Adrenal gland (tissue), 5 donors: Measurements from ENCODE around the gene CEACAM21.

Experiments
- CTCF ChIP-seq, 6 experiments: fragments of 450-650 bp in 4 of 6; fragments of 200-600 bp in 2 of 6; sonication (generic) in 1 of 6; IDR thresholded peaks; 1 replicate in 5 of 6; 2 replicates in 1 of 6; pipeline versions ENCODE4 v1.5.1 to v1.8.0; 2016 to 2021; ENCODE audit warnings: antibody characterized with exemption in 6 of 6, mild to moderate bottlenecking in 2 of 6, moderate library complexity in 1 of 6
- POLR2A ChIP-seq, 2 donors: fragments of 450-650 bp; IDR thresholded peaks; one replicate each; pipeline ENCODE4 v1.6.1; 2017; ENCODE audit warnings: antibody characterized with exemption in 2 of 2, mild to moderate bottlenecking in 2 of 2, moderate library complexity in 1 of 2
- donor health status: DM: no; HTN: no; CAD: no.

DNA sequence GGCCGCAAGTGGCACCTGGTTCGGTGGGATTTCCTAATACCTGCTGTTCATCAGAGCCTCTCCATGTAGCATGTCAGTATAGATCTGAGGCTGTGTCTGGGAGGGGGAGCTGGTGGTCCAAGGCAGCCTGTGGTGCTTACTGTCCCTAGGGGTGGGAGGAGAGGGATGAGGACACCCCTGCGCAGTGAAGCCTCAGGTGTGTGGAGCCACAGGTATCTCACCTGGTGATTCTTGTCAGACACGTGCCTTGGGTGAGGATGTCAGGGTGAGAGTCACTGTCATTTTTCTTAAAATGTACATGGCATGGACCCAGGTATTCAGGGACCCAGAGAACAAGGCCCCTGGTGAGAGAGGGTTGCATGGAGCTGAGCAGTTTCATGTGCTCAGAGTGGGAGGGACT is 39.2 kb downstream of the CEACAM21 start:
- TF ChIP-seq POLR2A (IDR thresholded peaks at IDR 0.05), result no peak
- no peak for TF ChIP-seq CTCF (IDR thresholded peaks at IDR 0.05)
